ENCODE data around the gene BLM. TPM values are rescaled to one million over a fixed set of nuclear protein-coding genes. Genes with fewer than 3 reads are reported as not detected.

BLM gene
- total RNA-seq, 2 donors from 2014 or later: 49.6 to 58.7 TPM

GRCh38 chr15:90701880-90702630, 15.1 kb upstream of the BLM start:
- H3K27me3 Mint-ChIP-seq: no peaks in the 10 kb centered on the region
- no peak for ATAC-seq
- H3K4me3 Mint-ChIP-seq: no peak overlapping the region
- no peak for DNase-seq (ENCODE audit: low spot score)
- no peaks in the 10 kb centered on the region for H3K36me3 Mint-ChIP-seq
- H3K9me3 Mint-ChIP-seq: no peaks in the 10 kb centered on the region
- H3K4me1 Mint-ChIP-seq (ENCODE audit: low read depth in 2 of 2): peaks cover 0 to 5% of the 10 kb centered on the region in 2 donors
- H3K27ac Mint-ChIP-seq: peak overlapping the region in 1 of 2 donors; percentile 0

- peaks cover 0 to 2% of the 10 kb centered on the region in 2 donors for H3K4me1 Mint-ChIP-seq (ENCODE audit: low read depth in 2 of 2)
- no peak for DNase-seq (ENCODE audit: low spot score)
- no peak overlapping the region for H3K27ac Mint-ChIP-seq
- no peaks in the 10 kb centered on the region for H3K36me3 Mint-ChIP-seq
- no peak overlapping the region for H3K4me3 Mint-ChIP-seq
- H3K9me3 Mint-ChIP-seq: no peaks in the 10 kb centered on the region
- no peak for ATAC-seq
- H3K27me3 Mint-ChIP-seq: no peaks in the 10 kb centered on the region
Observed at GRCh38 chr15:90703455-90703854, 13.7 kb upstream of the BLM start.

- Mint-ChIP-seq H3K9me3 (no peaks in the 10 kb centered on the region), H3K27me3 (no peaks in the 10 kb centered on the region), H3K4me1 (ENCODE audit: low read depth in 2 of 2) (peaks cover 0 to 2% of the 10 kb centered on the region in 2 donors), H3K27ac (peak overlapping the region in 1 of 2 donors; percentile 68), H3K4me3 (no peak overlapping the region), H3K36me3 (no peaks in the 10 kb centered on the region)
- no peak for DNase-seq (ENCODE audit: low spot score)
- no peak for ATAC-seq
Observed at GRCh38 chr15:90705212-90705611, 11.9 kb upstream of the BLM start.

- ATAC-seq (no peak), DNase-seq (ENCODE audit: low spot score) (no peak)
- no peaks in the 10 kb centered on the region for H3K27me3 Mint-ChIP-seq
- H3K36me3 Mint-ChIP-seq: no peaks in the 10 kb centered on the region
- peak overlapping the region in 1 of 2 donors; percentile 23 for H3K27ac Mint-ChIP-seq
- H3K9me3 Mint-ChIP-seq: no peaks in the 10 kb centered on the region
- no peak overlapping the region for H3K4me3 Mint-ChIP-seq
- H3K4me1 Mint-ChIP-seq (ENCODE audit: low read depth in 2 of 2): no peaks in the 10 kb centered on the region
Observed at GRCh38 chr15:90706394-90707327, 10.5 kb upstream of the BLM start.

GRCh38 chr15:90707489-90707888, 9.7 kb upstream of the BLM start:
- Mint-ChIP-seq H3K36me3 (no peaks in the 10 kb centered on the region), H3K4me3 (no peak overlapping the region), H3K27ac (no peak overlapping the region), H3K9me3 (no peaks in the 10 kb centered on the region), H3K27me3 (no peaks in the 10 kb centered on the region), H3K4me1 (ENCODE audit: low read depth in 2 of 2) (no peaks in the 10 kb centered on the region)
- no peak for ATAC-seq
- DNase-seq (ENCODE audit: low spot score): no peak

- ATAC-seq (no peak), DNase-seq (ENCODE audit: low spot score) (no peak)
- peak overlapping the region in 1 of 2 donors; percentile 47 for H3K27ac Mint-ChIP-seq
- no peaks in the 10 kb centered on the region for H3K27me3 Mint-ChIP-seq
- H3K4me1 Mint-ChIP-seq (ENCODE audit: low read depth in 2 of 2): no peaks in the 10 kb centered on the region
- no peaks in the 10 kb centered on the region for H3K9me3 Mint-ChIP-seq
- H3K4me3 Mint-ChIP-seq: no peak overlapping the region
- no peaks in the 10 kb centered on the region for H3K36me3 Mint-ChIP-seq
Observed at GRCh38 chr15:90708516-90708915, 8.6 kb upstream of the BLM start.

- ATAC-seq (no peak), DNase-seq (ENCODE audit: low spot score) (no peak)
- no peaks in the 10 kb centered on the region for H3K36me3 Mint-ChIP-seq
- H3K4me3 Mint-ChIP-seq: no peak overlapping the region
- H3K27ac Mint-ChIP-seq: no peak overlapping the region
- no peaks in the 10 kb centered on the region for H3K9me3 Mint-ChIP-seq
- H3K4me1 Mint-ChIP-seq (ENCODE audit: low read depth in 2 of 2): no peaks in the 10 kb centered on the region
- H3K27me3 Mint-ChIP-seq: no peaks in the 10 kb centered on the region
Observed at GRCh38 chr15:90709278-90709677, 7.9 kb upstream of the BLM start.

GRCh38 chr15:90710436-90711027, 6.6 kb upstream of the BLM start:
- Mint-ChIP-seq H3K9me3 (no peaks in the 10 kb centered on the region), H3K36me3 (no peaks in the 10 kb centered on the region), H3K4me1 (ENCODE audit: low read depth in 2 of 2) (no peaks in the 10 kb centered on the region), H3K4me3 (no peak overlapping the region), H3K27me3 (no peaks in the 10 kb centered on the region), H3K27ac (peak overlapping the region in 1 of 2 donors; percentile 39)
- ATAC-seq: no peak
- no peak for DNase-seq (ENCODE audit: low spot score)

- no peaks in the 10 kb centered on the region for H3K9me3 Mint-ChIP-seq
- no peaks in the 10 kb centered on the region for H3K27me3 Mint-ChIP-seq
- peak overlapping the region in 1 of 2 donors; percentile 28 for H3K27ac Mint-ChIP-seq
- H3K4me3 Mint-ChIP-seq: no peak overlapping the region
- DNase-seq (ENCODE audit: low spot score): no peak
- H3K4me1 Mint-ChIP-seq (ENCODE audit: low read depth in 2 of 2): peaks cover 8% of the 10 kb centered on the region in 2 donors
- H3K36me3 Mint-ChIP-seq: no peaks in the 10 kb centered on the region
- ATAC-seq: no peak
Observed at GRCh38 chr15:90711418-90711824, 5.7 kb upstream of the BLM start.

- ATAC-seq: no peak
- Mint-ChIP-seq H3K4me1 (ENCODE audit: low read depth in 2 of 2) (peaks cover 11 to 12% of the 10 kb centered on the region in 2 donors), H3K36me3 (no peaks in the 10 kb centered on the region), H3K27me3 (no peaks in the 10 kb centered on the region), H3K4me3 (no peak overlapping the region), H3K27ac (peak overlapping the region in 1 of 2 donors; percentile 28), H3K9me3 (no peaks in the 10 kb centered on the region)
- DNase-seq (ENCODE audit: low spot score): no peak
Observed at GRCh38 chr15:90711842-90712241, 5.3 kb upstream of the BLM start.

- Mint-ChIP-seq H3K36me3 (peaks cover 6% of the 10 kb centered on the region), H3K4me3 (no peak overlapping the region), H3K4me1 (ENCODE audit: low read depth in 2 of 2) (peaks cover 15 to 18% of the 10 kb centered on the region in 2 donors), H3K27ac (no peak overlapping the region), H3K9me3 (no peaks in the 10 kb centered on the region), H3K27me3 (no peaks in the 10 kb centered on the region)
- DNase-seq (ENCODE audit: low spot score): no peak
- no peak for ATAC-seq
Observed at GRCh38 chr15:90713081-90713480, 4.1 kb upstream of the BLM start.

GRCh38 chr15:90716317-90716975, 700 bp upstream of the BLM start:
- peak overlapping the region; percentile 92 to 95 for H3K27ac Mint-ChIP-seq
- H3K4me3 Mint-ChIP-seq: peak overlapping the region; percentile 98
- peaks cover 12% of the 10 kb centered on the region for H3K36me3 Mint-ChIP-seq
- H3K4me1 Mint-ChIP-seq (ENCODE audit: low read depth in 2 of 2): peaks cover 27 to 31% of the 10 kb centered on the region in 2 donors
- DNase-seq (ENCODE audit: low spot score) (no peak), ATAC-seq (no peak)
- no peaks in the 10 kb centered on the region for H3K9me3 Mint-ChIP-seq
- no peaks in the 10 kb centered on the region for H3K27me3 Mint-ChIP-seq

GRCh38 chr15:90718232-90718631, 1.1 kb downstream of the BLM start:
- no peak for ATAC-seq
- H3K36me3 Mint-ChIP-seq: peaks cover 12% of the 10 kb centered on the region
- DNase-seq (ENCODE audit: low spot score): no peak
- H3K4me1 Mint-ChIP-seq (ENCODE audit: low read depth in 2 of 2): peaks cover 27 to 31% of the 10 kb centered on the region in 2 donors
- H3K27me3 Mint-ChIP-seq: no peaks in the 10 kb centered on the region
- peak overlapping the region; percentile 92 to 95 for H3K27ac Mint-ChIP-seq
- H3K4me3 Mint-ChIP-seq: peak overlapping the region; percentile 98
- no peaks in the 10 kb centered on the region for H3K9me3 Mint-ChIP-seq

Measured in natural killer cell treated with Interleukin-12 subunit alpha and Interleukin-12 subunit beta and Interleukin-15 and Interleukin-18, amount 100 ng/mL, for 72 hours (primary cell).